Metanephros (tissue), 2 donors: ENCODE measurements around the gene DNMT1. TPM values are rescaled to one million over a fixed set of nuclear protein-coding genes. Genes with fewer than 3 reads are reported as not detected.
A peak's percentile ranks its signal among the peaks of the same experiment; 100 is the strongest.

ENCODE experiments used
- small RNA-seq: library from RNA; depleted of rRNA; stranded (forward); fragments of <200 nt; gene quantifications from one replicate; pipeline ENCODE3, GENCODE V24; 2014; ENCODE audit warnings: low replicate concordance
- total RNA-seq: library from RNA; depleted of rRNA; stranded (reverse); fragments of >200 nt; gene quantifications from one replicate; pipeline ENCODE4 v1.2.3, GENCODE V29; 2014

Gene DNMT1
- total RNA-seq, result 56.9 TPM

GRCh38 chr19:10194500-10195198 lies at the start of gene DNMT1:
TSS of gene DNMT1 (minus strand) at chr19:10194953. CDS start at chr19:10194899, 54 bp downstream.

GRCh38 chr19:10230861-10231611 lies 36.3 kb upstream of the DNMT1 start, which contains the start of gene S1PR2:
TSS of gene S1PR2 (minus strand) at chr19:10231331. CDS start at chr19:10224905, 6,426 bp downstream.

GRCh38 chr19:10111405-10111811 lies 83.3 kb downstream of the DNMT1 start, which contains the start of gene P2RY11:
TSS of gene P2RY11 (plus strand) at chr19:10111693. CDS start at chr19:10111722, 29 bp downstream.

DNA sequence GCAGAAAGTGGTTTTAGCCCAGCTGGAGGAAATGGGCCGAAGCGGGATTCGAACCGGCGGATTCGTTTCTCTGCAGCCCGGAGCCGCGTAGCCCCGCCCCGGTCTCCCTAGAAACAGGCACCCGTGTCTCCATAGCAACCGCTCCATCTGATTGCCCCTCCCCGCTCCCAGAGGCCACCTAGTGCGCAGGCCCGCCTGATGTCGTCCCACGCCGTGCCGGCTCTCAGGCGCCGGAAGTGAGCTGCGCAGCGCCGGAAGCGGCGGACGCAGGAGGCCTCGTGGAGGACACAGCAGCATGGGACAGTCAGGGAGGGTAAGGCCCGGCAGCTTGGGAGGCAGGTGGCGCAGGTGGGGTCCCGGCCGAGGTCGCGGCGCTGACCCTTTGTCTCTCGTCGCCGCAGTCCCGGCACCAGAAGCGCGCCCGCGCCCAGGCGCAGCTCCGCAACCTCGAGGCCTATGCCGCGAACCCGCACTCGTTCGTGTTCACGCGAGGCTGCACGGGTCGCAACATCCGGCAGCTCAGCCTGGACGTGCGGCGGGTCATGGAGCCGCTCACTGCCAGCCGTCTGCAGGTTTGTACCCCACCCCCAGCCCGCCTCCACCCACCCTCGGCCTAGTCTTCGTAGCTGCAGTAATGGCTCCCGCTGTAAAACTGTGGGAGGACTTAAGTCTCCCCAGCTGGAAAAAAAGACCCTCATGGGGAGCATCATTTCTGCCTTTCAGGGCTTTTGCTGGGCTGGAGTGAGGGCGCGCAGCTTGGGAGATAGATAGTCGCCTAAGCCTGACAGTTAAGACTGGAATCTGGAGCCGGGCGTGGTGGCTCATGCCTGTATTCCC lies 88.4 kb downstream of the DNMT1 start, which contains the start of gene PPAN:
Gene PPAN (plus strand): TSS at position 263 of the 837 bp plus-strand sequence. CDS start 33 bp downstream, at position 296.

DNA sequence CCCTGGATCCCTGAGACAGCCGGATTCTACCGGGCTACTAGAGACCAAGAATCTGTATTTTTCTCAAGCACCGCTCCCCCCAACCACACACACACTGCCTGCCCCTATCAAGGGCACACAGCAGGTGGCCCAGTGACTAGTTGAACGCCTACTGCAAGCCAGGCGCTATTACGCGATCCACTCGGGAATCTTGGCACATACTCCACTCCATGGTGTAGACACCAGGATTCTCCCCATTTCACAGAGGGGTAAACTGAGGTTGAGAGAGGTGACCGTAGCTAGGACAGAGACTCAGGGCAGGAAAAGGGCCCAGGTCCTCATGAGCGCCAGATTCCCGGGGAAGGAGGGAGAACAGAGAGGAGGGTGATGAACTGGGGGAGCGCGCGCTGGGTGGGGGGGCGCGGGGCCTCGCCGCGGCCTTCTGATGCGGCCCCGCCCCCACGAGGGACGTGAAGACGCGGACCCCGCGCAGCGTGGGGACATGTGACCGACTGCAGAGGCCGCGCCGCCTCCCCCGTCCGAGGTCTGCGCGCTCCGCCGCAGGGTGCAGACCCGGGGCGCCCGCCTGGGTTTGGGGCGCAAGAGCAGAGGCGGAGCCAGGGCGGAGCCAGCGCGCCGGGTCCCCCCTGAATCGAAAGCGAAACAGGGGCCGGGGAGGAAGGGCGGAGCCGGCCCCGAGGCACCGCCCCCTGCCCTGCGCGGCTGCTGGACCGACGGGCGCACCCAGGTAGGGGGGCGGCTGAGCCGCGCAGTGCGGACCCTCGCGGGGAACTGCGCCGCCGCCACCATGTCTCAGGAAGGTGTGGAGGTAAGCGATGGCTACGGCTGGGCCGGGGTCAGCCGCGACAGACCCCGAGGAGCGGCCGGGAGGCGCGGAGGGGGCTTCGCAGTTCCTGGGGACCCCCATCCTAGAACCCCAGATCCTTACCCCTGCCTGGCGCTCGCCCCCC lies 108.8 kb downstream of the DNMT1 start, which contains the start of gene SHFL:
Gene SHFL (plus strand): TSS at position 677 of the 950 bp plus-strand sequence. CDS start 111 bp downstream, at position 788.

Small RNA genes lying within 50 kb of the gene (small RNA-seq; reads per million reads assigned to genes)
- gene MIR4322 (not detected), gene SNORD105 (49.1 reads per million, percentile 97 among the genes with 10 or more reads in this experiment), gene SNORD105B (3,247 reads per million, percentile 100 among the genes with 10 or more reads in this experiment)

Other genes starting within 250 kb of the DNMT1 start
- 9.5 TPM for gene COL5A3, start 184.4 kb downstream of the DNMT1 start, total RNA-seq
- not detected for gene RDH8, start 181.5 kb downstream of the DNMT1 start, total RNA-seq
- gene SHFL, start 108.6 kb downstream of the DNMT1 start, total RNA-seq, result 25.0 TPM
- gene ANGPTL6, start 92.3 kb downstream of the DNMT1 start, total RNA-seq, result 2.8 TPM
- gene PPAN, start 88.6 kb downstream of the DNMT1 start, total RNA-seq, result 18.2 TPM
- gene P2RY11, start 83.3 kb downstream of the DNMT1 start, total RNA-seq, result 9.7 TPM
- gene EIF3G, start 75.1 kb downstream of the DNMT1 start, total RNA-seq, result 239 TPM
- gene S1PR2, start 36.4 kb upstream of the DNMT1 start, total RNA-seq, result 13.9 TPM
- gene MRPL4, start 57.3 kb upstream of the DNMT1 start, total RNA-seq, result 30.4 TPM
- 53.6 TPM for gene ICAM1, start 76.2 kb upstream of the DNMT1 start, total RNA-seq
- gene ICAM4, start 92.0 kb upstream of the DNMT1 start, total RNA-seq, result 3.0 TPM
- gene ICAM5, start 95.0 kb upstream of the DNMT1 start, total RNA-seq, result 2.2 TPM
- 6.8 TPM for gene ZGLP1, start 114.9 kb upstream of the DNMT1 start, total RNA-seq
- gene FDX2, start 121.1 kb upstream of the DNMT1 start, total RNA-seq, result 20.7 TPM
- 33.8 TPM for gene RAVER1, start 138.6 kb upstream of the DNMT1 start, total RNA-seq
- gene ICAM3, start 144.7 kb upstream of the DNMT1 start, total RNA-seq, result 17.2 TPM
- 156 TPM for gene TYK2, start 185.6 kb upstream of the DNMT1 start, total RNA-seq
- gene CDC37, start 208.6 kb upstream of the DNMT1 start, total RNA-seq, result 98.3 TPM
- 4.8 TPM for gene PDE4A, start 225.6 kb upstream of the DNMT1 start, total RNA-seq